Neural progenitor cell (in vitro differentiated cells): Measurements from ENCODE around the gene PSME4. TPM values are rescaled to one million over a fixed set of nuclear protein-coding genes. Genes with fewer than 3 reads are reported as not detected.
"Not testable (repeated sequence)": the region's sequence is repeated elsewhere in the genome, so short reads cannot be mapped to it uniquely, and the experiment has no call there.

ENCODE experiments used
- DNase-seq: peaks from one replicate; pipeline ENCODE4 v3.0.0-alpha.2; 2016; ENCODE audit warnings: low spot score
- H2AFZ ChIP-seq: fragments of 200-600 bp; sonication (generic); replicated peaks from 2 replicates; pipeline ENCODE4 v1.6.1; 2016; ENCODE audit warnings: antibody characterized with exemption
- H3F3A ChIP-seq: fragments of 200-600 bp; sonication (generic); 2 replicates; pipeline ENCODE4 v1.6.1; 2016; ENCODE audit warnings: antibody characterized with exemption, low read depth
- H3K27ac ChIP-seq: fragments of 200-600 bp; sonication (generic); 2 replicates; pipeline ENCODE4 v1.5.1; 2016; ENCODE audit warnings: mild to moderate bottlenecking
- H3K27me3 ChIP-seq: fragments of 200-600 bp; sonication (generic); 2 replicates; pipeline ENCODE4 v1.6.1; 2016; ENCODE audit warnings: mild to moderate bottlenecking, moderate library complexity
- H3K36me3 ChIP-seq: fragments of 200-600 bp; sonication (generic); 2 replicates; pipeline ENCODE4 v1.5.1; 2016
- H3K4me1 ChIP-seq: fragments of 200-600 bp; sonication (generic); 2 replicates; pipeline ENCODE4 v1.6.1; 2016; ENCODE audit warnings: mixed run types
- H3K4me2 ChIP-seq: fragments of 200-600 bp; sonication (generic); 2 replicates; pipeline ENCODE4 v1.6.1; 2016
- H3K4me3 ChIP-seq: fragments of 200-600 bp; sonication (generic); 2 replicates; pipeline ENCODE4 v1.5.1; 2016
- H3K79me2 ChIP-seq: fragments of 200-600 bp; sonication (generic); 2 replicates; pipeline ENCODE4 v1.6.1; 2016; ENCODE audit warnings: low read depth
- H3K9ac ChIP-seq: fragments of 200-600 bp; sonication (generic); 2 replicates; pipeline ENCODE4 v1.6.1; 2016
- H3K9me3 ChIP-seq: fragments of 200-600 bp; sonication (generic); 2 replicates; pipeline ENCODE4 v1.5.1; 2016; ENCODE audit warnings: low read depth
- H4K20me1 ChIP-seq: fragments of 200-600 bp; sonication (generic); 2 replicates; pipeline ENCODE4 v1.6.1; 2016; ENCODE audit warnings: low read depth
- H3K27ac Mint-ChIP-seq: 3 replicates; pipeline ENCODE4 v1.8.0; 2021; ENCODE audit warnings: mixed read lengths
- H3K27me3 Mint-ChIP-seq: 2 replicates; pipeline ENCODE4 v1.8.0; 2022; ENCODE audit warnings: low read depth, mild to moderate bottlenecking, inconsistent platforms, moderate library complexity, mixed read lengths; ENCODE audit not compliant: insufficient read depth
- H3K36me3 Mint-ChIP-seq: 3 replicates; pipeline ENCODE4 v1.8.0; 2021; ENCODE audit warnings: mixed read lengths
- H3K4me1 Mint-ChIP-seq: 3 replicates; pipeline ENCODE4 v1.8.0; 2021; ENCODE audit warnings: mixed read lengths
- H3K4me3 Mint-ChIP-seq: 3 replicates; pipeline ENCODE4 v1.8.0; 2021; ENCODE audit warnings: mild to moderate bottlenecking, moderate library complexity, mixed read lengths
- H3K9me3 Mint-ChIP-seq: 3 replicates; pipeline ENCODE4 v1.8.0; 2020; ENCODE audit warnings: mixed read lengths
- EZH2 ChIP-seq: fragments of 200-600 bp; sonication (generic); IDR thresholded peaks from 2 replicates; pipeline ENCODE4 v1.6.1; 2017; ENCODE audit warnings: antibody characterized with exemption, mild to moderate bottlenecking, moderate library complexity
- EZH2phosphoT487 ChIP-seq: fragments of 200-600 bp; sonication (generic); IDR thresholded peaks from 2 replicates; pipeline ENCODE4 v1.6.1; 2017; ENCODE audit warnings: antibody characterized with exemption
- total RNA-seq: library from RNA; depleted of rRNA; stranded (reverse); fragments of >200 nt; gene quantifications from 2 replicates; pipeline ENCODE4 v1.2.3, GENCODE V29; 2015; ENCODE audit warnings: low replicate concordance
- TF ChIP-seq, protein P1 (sequence below): fragments of 200-600 bp; sonication (generic); IDR thresholded peaks from 2 replicates; pipeline ENCODE4 v1.5.1; 2017; ENCODE audit warnings: antibody characterized with exemption, mild to moderate bottlenecking

PSME4 gene
- total RNA-seq, 1 donor from 2014 or later: 72.1 TPM

DNA sequence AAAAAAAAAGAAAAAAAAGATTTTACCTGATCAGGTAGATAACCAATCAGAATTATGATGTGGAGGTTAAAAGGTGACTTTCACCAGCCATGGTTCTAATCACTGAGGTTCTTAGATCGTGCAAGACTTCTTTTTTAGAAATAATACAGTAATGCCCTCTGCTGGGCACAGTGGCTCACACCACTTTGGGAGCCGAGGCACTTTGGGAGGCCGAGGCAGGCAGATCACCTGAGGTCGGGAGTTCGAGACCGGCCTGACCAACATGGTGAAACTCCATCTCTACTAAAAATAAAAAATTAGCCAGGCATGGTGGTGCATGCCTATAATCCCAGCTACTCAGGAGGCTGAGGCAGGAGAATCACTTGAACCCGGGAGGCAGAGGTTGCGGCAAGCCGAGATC lies 147.2 kb downstream of the PSME4 start:
- not testable (repeated sequence) for H3K36me3 Mint-ChIP-seq, H3K9ac ChIP-seq, H3K4me3 ChIP-seq, H3K4me2 ChIP-seq, H3K9me3 ChIP-seq, H3K27me3 ChIP-seq, H3K9me3 Mint-ChIP-seq, H2AFZ ChIP-seq, H3K27ac Mint-ChIP-seq, H3K79me2 ChIP-seq, H3K27ac ChIP-seq, H3K27me3 Mint-ChIP-seq, H3K4me3 Mint-ChIP-seq, H4K20me1 ChIP-seq, H3K36me3 ChIP-seq
- peak; percentile 11 for DNase-seq
- peaks cover 19% of the 10 kb centered on the region for H3K4me1 ChIP-seq
- H3K4me1 Mint-ChIP-seq: peaks cover 12% of the 10 kb centered on the region
- peaks cover 13% of the 10 kb centered on the region for H3F3A ChIP-seq
- TF ChIP-seq, protein P1, sequence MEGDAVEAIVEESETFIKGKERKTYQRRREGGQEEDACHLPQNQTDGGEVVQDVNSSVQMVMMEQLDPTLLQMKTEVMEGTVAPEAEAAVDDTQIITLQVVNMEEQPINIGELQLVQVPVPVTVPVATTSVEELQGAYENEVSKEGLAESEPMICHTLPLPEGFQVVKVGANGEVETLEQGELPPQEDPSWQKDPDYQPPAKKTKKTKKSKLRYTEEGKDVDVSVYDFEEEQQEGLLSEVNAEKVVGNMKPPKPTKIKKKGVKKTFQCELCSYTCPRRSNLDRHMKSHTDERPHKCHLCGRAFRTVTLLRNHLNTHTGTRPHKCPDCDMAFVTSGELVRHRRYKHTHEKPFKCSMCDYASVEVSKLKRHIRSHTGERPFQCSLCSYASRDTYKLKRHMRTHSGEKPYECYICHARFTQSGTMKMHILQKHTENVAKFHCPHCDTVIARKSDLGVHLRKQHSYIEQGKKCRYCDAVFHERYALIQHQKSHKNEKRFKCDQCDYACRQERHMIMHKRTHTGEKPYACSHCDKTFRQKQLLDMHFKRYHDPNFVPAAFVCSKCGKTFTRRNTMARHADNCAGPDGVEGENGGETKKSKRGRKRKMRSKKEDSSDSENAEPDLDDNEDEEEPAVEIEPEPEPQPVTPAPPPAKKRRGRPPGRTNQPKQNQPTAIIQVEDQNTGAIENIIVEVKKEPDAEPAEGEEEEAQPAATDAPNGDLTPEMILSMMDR: peak; percentile 40

GRCh38 chr2:53821810-53822209 lies 149.0 kb downstream of the PSME4 start:
- no peaks in the 10 kb centered on the region for H4K20me1 ChIP-seq
- H3K79me2 ChIP-seq: no peaks in the 10 kb centered on the region
- H3K9me3 ChIP-seq: no peaks in the 10 kb centered on the region
- no peaks in the 10 kb centered on the region for H3K27me3 Mint-ChIP-seq
- TF ChIP-seq EZH2: no peak
- TF ChIP-seq, protein P1: no peak
- TF ChIP-seq EZH2phosphoT487: no peak
- peaks cover 2% of the 10 kb centered on the region for H3K36me3 Mint-ChIP-seq
- H3K27ac Mint-ChIP-seq: no peak overlapping the region
- DNase-seq: no peak
- no peak overlapping the region for H2AFZ ChIP-seq
- no peaks in the 10 kb centered on the region for H3K9me3 Mint-ChIP-seq
- H3K4me2 ChIP-seq: no peak overlapping the region
- no peaks in the 10 kb centered on the region for H3F3A ChIP-seq
- H3K4me3 Mint-ChIP-seq: no peak overlapping the region
- H3K36me3 ChIP-seq: peaks cover 4% of the 10 kb centered on the region
- no peak overlapping the region for H3K4me3 ChIP-seq
- peaks cover 2% of the 10 kb centered on the region for H3K4me1 Mint-ChIP-seq
- peaks cover 6% of the 10 kb centered on the region for H3K4me1 ChIP-seq
- no peak overlapping the region for H3K9ac ChIP-seq
- no peaks in the 10 kb centered on the region for H3K27me3 ChIP-seq
- H3K27ac ChIP-seq: no peak overlapping the region

DNA sequence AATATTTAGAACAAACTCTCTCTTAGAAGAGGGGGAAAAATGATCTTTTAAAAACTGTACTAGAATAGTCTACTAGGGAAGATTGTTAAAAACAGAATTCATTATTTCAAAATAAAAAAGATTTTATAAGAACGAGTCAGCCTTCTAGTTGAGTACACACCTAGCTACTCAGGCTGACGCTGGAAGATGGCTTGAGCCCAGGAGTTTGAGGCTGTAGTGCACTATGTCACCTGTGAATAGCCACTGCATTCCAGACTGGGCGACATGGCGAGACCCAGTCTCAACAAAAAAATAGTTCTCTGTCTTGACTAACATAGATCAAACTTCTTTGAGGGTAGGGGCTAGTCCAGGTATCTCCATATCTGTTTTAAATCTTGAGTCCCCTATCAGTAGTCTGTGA lies 150.1 kb downstream of the PSME4 start:
- H3K9me3 Mint-ChIP-seq: no peaks in the 10 kb centered on the region
- Histone ChIP-seq H3K27ac (no peak overlapping the region), H4K20me1 (no peaks in the 10 kb centered on the region), H3F3A (no peaks in the 10 kb centered on the region), H3K27me3 (no peaks in the 10 kb centered on the region), H3K4me2 (no peak overlapping the region), H3K79me2 (no peaks in the 10 kb centered on the region), H3K36me3 (peaks cover 4% of the 10 kb centered on the region), H2AFZ (no peak overlapping the region), H3K4me1 (no peaks in the 10 kb centered on the region), H3K4me3 (no peak overlapping the region), H3K9ac (no peak overlapping the region), H3K9me3 (no peaks in the 10 kb centered on the region)
- H3K36me3 Mint-ChIP-seq: peaks cover 5% of the 10 kb centered on the region
- TF ChIP-seq EZH2phosphoT487 (no peak), EZH2 (no peak)
- TF ChIP-seq, protein P1: no peak
- H3K4me3 Mint-ChIP-seq: no peak overlapping the region
- peaks cover 2% of the 10 kb centered on the region for H3K27me3 Mint-ChIP-seq
- DNase-seq: no peak
- H3K27ac Mint-ChIP-seq: no peak overlapping the region
- H3K4me1 Mint-ChIP-seq: no peaks in the 10 kb centered on the region

GRCh38 chr2:53820048-53820447 lies 150.7 kb downstream of the PSME4 start:
- no peaks in the 10 kb centered on the region for H3K9me3 Mint-ChIP-seq
- H3K4me3 Mint-ChIP-seq: no peak overlapping the region
- Histone ChIP-seq H2AFZ (no peak overlapping the region), H3K9me3 (no peaks in the 10 kb centered on the region), H4K20me1 (no peaks in the 10 kb centered on the region), H3K4me1 (no peaks in the 10 kb centered on the region), H3K27me3 (no peaks in the 10 kb centered on the region), H3K27ac (no peak overlapping the region), H3K9ac (no peak overlapping the region), H3F3A (no peaks in the 10 kb centered on the region), H3K4me3 (no peak overlapping the region), H3K36me3 (peaks cover 4% of the 10 kb centered on the region), H3K4me2 (no peak overlapping the region), H3K79me2 (no peaks in the 10 kb centered on the region)
- H3K36me3 Mint-ChIP-seq: peaks cover 10% of the 10 kb centered on the region
- DNase-seq: no peak
- H3K27ac Mint-ChIP-seq: no peak overlapping the region
- TF ChIP-seq EZH2 (no peak), EZH2phosphoT487 (no peak)
- TF ChIP-seq, protein P1: no peak
- H3K27me3 Mint-ChIP-seq: peaks cover 2% of the 10 kb centered on the region
- no peaks in the 10 kb centered on the region for H3K4me1 Mint-ChIP-seq
